ENCODE data around the gene SSNA1. TPM values are rescaled to one million over a fixed set of nuclear protein-coding genes. Genes with fewer than 3 reads are reported as not detected.

The SSNA1 gene
- total RNA-seq, 1 donor from 2014 or later: 52.7 TPM

DNA sequence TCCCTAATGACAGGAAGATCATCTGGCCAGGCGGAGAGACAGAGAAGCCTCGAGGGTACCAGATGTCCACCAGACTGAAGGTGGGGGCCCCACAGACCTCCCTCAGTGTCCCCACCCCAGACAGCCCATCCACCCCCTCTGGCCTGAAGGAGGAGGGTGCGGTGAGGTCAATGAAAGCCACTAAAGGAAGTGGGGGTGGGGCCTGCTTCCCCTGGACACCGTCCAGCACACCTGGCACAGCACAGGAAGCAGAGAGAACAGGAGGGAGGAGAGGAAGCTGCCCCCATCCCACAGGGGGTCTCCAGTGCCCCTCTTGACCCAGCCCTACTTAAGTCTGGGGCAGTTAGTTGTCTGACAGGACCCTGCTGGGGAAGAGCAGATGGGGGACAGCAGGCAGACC, 29.9 kb upstream of the SSNA1 start:
- Histone ChIP-seq H3K4me2 (ENCODE audit: low read length) (no peak overlapping the region), H3K27ac (ENCODE audit: low read depth, low read length) (no peak overlapping the region), H3K36me3 (ENCODE audit: insufficient read depth, low read length) (no peaks in the 10 kb centered on the region), H3K9me3 (ENCODE audit: insufficient read depth, low read depth, low read length) (no peaks in the 10 kb centered on the region), H3K9ac (ENCODE audit: low read length) (no peak overlapping the region), H3K27me3 (ENCODE audit: insufficient read depth, low read length) (peaks cover 30% of the 10 kb centered on the region), H4K20me1 (ENCODE audit: insufficient read depth, low read length) (no peaks in the 10 kb centered on the region), H3K4me3 (ENCODE audit: insufficient read depth, low read depth, low read length) (no peak overlapping the region), H3K79me2 (ENCODE audit: insufficient read depth, low read length) (no peaks in the 10 kb centered on the region), H2AFZ (ENCODE audit: low read depth, low read length) (no peak overlapping the region), H3K4me1 (ENCODE audit: insufficient read depth, low read length) (peaks cover 4% of the 10 kb centered on the region)
- no peak for TF ChIP-seq EZH2 (IDR thresholded peaks at IDR 0.05; ENCODE audit: insufficient read depth, low read length)
- no peak for TF ChIP-seq CTCF (IDR thresholded peaks at IDR 0.05; ENCODE audit: insufficient read depth, low read depth, low read length)
- peaks cover 65% of the 10 kb centered on the region for H3K27me3 Mint-ChIP-seq (ENCODE audit: low read depth, unreplicated experiment)
- no peaks in the 10 kb centered on the region for H3K36me3 Mint-ChIP-seq (ENCODE audit: low read depth, unreplicated experiment)
- no peaks in the 10 kb centered on the region for H3K9me3 Mint-ChIP-seq (ENCODE audit: unreplicated experiment)
- DNase-seq (ENCODE audit: low read depth) (no peak), FAIRE-seq (no peak)
- no peak overlapping the region for H3K27ac Mint-ChIP-seq (ENCODE audit: unreplicated experiment)
- H3K4me1 Mint-ChIP-seq (ENCODE audit: low read depth, unreplicated experiment): peaks cover 2% of the 10 kb centered on the region
- H3K4me3 Mint-ChIP-seq (ENCODE audit: unreplicated experiment): no peak overlapping the region

DNA sequence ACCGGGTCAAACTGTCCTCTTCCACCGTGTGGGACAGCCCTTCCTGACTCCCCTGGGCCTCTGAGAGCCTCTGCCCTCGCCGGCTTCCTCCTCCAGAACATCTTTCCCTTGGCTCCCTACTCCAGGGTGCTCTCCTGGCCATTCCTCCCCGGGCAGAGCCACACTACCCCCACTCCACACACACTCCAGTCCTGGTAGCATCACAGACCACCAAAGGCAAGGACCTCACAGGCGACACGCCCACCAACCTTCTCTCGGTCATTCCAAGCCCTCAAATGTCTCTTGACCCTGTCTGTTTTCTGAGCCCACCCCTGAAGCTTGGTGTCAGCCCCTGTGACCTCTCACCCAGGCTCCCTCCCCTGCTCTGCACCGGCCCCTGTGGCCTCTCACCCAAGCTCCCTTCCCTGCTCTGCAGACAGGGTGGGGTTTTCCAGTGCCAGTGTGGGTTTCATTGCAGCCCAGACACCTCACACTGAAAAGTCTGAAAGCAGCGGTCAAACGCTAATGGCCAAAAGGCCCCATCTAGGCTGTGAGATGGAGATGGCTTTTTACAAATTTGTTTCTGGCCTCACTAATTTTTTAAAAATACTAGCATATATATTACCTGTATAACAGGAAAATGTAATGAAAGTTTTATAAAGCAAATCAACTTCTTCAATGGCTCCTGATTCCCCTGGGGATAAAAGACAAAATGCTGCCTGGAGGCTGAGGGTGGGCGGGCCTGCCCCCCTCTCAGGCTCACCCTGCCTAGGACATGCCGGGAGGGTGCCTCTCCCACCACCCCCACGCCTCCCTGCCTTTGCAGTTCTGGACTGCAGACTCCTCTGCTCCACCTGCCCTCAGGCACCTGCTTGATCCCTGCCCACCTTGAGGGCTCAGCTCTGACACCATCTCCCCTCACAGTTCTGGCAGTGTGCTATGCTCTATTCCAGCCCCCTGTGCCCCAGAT, 29.1 kb upstream of the SSNA1 start:
- Mint-ChIP-seq H3K27me3 (ENCODE audit: low read depth, unreplicated experiment) (peaks cover 69% of the 10 kb centered on the region), H3K4me3 (ENCODE audit: unreplicated experiment) (no peak overlapping the region), H3K27ac (ENCODE audit: unreplicated experiment) (no peak overlapping the region), H3K4me1 (ENCODE audit: low read depth, unreplicated experiment) (peaks cover 2% of the 10 kb centered on the region), H3K36me3 (ENCODE audit: low read depth, unreplicated experiment) (no peaks in the 10 kb centered on the region), H3K9me3 (ENCODE audit: unreplicated experiment) (no peaks in the 10 kb centered on the region)
- Histone ChIP-seq H3K79me2 (ENCODE audit: insufficient read depth, low read length) (no peaks in the 10 kb centered on the region), H3K27ac (ENCODE audit: low read depth, low read length) (no peak overlapping the region), H3K9me3 (ENCODE audit: insufficient read depth, low read depth, low read length) (no peaks in the 10 kb centered on the region), H3K9ac (ENCODE audit: low read length) (no peak overlapping the region), H2AFZ (ENCODE audit: low read depth, low read length) (no peak overlapping the region), H3K4me1 (ENCODE audit: insufficient read depth, low read length) (peaks cover 4% of the 10 kb centered on the region), H3K36me3 (ENCODE audit: insufficient read depth, low read length) (no peaks in the 10 kb centered on the region), H3K27me3 (ENCODE audit: insufficient read depth, low read length) (peaks cover 35% of the 10 kb centered on the region), H3K4me3 (ENCODE audit: insufficient read depth, low read depth, low read length) (no peak overlapping the region), H3K4me2 (ENCODE audit: low read length) (no peak overlapping the region), H4K20me1 (ENCODE audit: insufficient read depth, low read length) (no peaks in the 10 kb centered on the region)
- TF ChIP-seq EZH2 (IDR thresholded peaks at IDR 0.05; ENCODE audit: insufficient read depth, low read length) (no peak), CTCF (IDR thresholded peaks at IDR 0.05; ENCODE audit: insufficient read depth, low read depth, low read length) (no peak)
- DNase-seq (ENCODE audit: low read depth) (no peak), FAIRE-seq (no peak)

- H3K36me3 ChIP-seq (ENCODE audit: insufficient read depth, low read length): no peaks in the 10 kb centered on the region
- H2AFZ ChIP-seq (ENCODE audit: low read depth, low read length): no peak overlapping the region
- Mint-ChIP-seq H3K36me3 (ENCODE audit: low read depth, unreplicated experiment) (no peaks in the 10 kb centered on the region), H3K4me1 (ENCODE audit: low read depth, unreplicated experiment) (peaks cover 2% of the 10 kb centered on the region), H3K4me3 (ENCODE audit: unreplicated experiment) (no peak overlapping the region), H3K27ac (ENCODE audit: unreplicated experiment) (no peak overlapping the region), H3K9me3 (ENCODE audit: unreplicated experiment) (no peaks in the 10 kb centered on the region), H3K27me3 (ENCODE audit: low read depth, unreplicated experiment) (peaks cover 65% of the 10 kb centered on the region)
- H3K9me3 ChIP-seq (ENCODE audit: insufficient read depth, low read depth, low read length): no peaks in the 10 kb centered on the region
- H4K20me1 ChIP-seq (ENCODE audit: insufficient read depth, low read length): no peaks in the 10 kb centered on the region
- H3K27ac ChIP-seq (ENCODE audit: low read depth, low read length): no peak overlapping the region
- TF ChIP-seq CTCF (IDR thresholded peaks at IDR 0.05; ENCODE audit: insufficient read depth, low read depth, low read length): no peak
- no peak for FAIRE-seq
- H3K4me1 ChIP-seq (ENCODE audit: insufficient read depth, low read length): peaks cover 4% of the 10 kb centered on the region
- H3K9ac ChIP-seq (ENCODE audit: low read length): no peak overlapping the region
- no peak overlapping the region for H3K4me2 ChIP-seq (ENCODE audit: low read length)
- no peaks in the 10 kb centered on the region for H3K79me2 ChIP-seq (ENCODE audit: insufficient read depth, low read length)
- H3K27me3 ChIP-seq (ENCODE audit: insufficient read depth, low read length): peaks cover 37% of the 10 kb centered on the region
- H3K4me3 ChIP-seq (ENCODE audit: insufficient read depth, low read depth, low read length): no peak overlapping the region
- no peak for DNase-seq (ENCODE audit: low read depth)
These were observed 28.4 kb upstream of the SSNA1 start for GRCh38 chr9:137160054-137160425.
